Measurements from ENCODE around the gene KLHDC3. TPM values are rescaled to one million over a fixed set of nuclear protein-coding genes. Genes with fewer than 3 reads are reported as not detected.

Gene KLHDC3
- total RNA-seq, 4 donors from 2014 or later, result 66.5 to 164 (median 119) TPM

DNA sequence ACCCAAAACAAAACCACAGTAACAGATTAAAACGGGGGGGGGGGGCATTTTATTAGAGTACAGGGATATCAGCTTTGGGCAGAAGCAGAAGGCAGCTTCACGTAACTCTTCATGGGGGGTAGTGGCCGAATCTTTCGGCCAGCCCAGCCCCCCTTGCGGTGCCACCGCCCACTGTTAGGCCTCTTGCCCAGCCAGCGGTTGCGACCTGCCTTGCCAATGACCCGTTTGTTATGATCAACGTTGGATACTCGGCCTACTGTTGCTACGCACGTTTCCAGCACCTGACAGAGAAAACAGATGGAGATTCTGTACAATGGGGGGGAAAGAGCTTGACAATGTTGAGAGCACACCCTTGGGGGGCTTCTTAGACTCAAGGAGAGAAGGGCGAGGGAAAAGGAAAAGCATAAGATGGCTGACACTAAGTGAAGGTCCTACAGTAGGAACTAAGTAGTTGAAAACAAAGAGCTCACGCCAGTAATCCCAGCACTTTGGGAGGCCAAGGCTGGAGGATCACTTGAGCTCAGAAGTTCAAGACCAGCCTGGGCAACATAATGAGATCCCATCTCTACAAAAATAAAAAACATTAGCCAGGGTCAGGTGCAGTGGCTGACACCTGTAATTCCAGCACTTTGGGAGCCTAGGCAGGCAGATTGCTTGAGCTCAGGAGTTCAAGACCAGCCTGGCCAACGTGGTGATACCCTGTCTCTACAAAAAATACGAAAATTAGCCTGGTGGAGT lies 40.3 kb downstream of the KLHDC3 start:
- TF ChIP-seq POLR2A (IDR thresholded peaks at IDR 0.05), result no peak
- TF ChIP-seq, protein P1, sequence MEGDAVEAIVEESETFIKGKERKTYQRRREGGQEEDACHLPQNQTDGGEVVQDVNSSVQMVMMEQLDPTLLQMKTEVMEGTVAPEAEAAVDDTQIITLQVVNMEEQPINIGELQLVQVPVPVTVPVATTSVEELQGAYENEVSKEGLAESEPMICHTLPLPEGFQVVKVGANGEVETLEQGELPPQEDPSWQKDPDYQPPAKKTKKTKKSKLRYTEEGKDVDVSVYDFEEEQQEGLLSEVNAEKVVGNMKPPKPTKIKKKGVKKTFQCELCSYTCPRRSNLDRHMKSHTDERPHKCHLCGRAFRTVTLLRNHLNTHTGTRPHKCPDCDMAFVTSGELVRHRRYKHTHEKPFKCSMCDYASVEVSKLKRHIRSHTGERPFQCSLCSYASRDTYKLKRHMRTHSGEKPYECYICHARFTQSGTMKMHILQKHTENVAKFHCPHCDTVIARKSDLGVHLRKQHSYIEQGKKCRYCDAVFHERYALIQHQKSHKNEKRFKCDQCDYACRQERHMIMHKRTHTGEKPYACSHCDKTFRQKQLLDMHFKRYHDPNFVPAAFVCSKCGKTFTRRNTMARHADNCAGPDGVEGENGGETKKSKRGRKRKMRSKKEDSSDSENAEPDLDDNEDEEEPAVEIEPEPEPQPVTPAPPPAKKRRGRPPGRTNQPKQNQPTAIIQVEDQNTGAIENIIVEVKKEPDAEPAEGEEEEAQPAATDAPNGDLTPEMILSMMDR (IDR thresholded peaks at IDR 0.05 in 4 of 5, conservative IDR thresholded peaks at IDR 0.05 in 1 of 5), result no peak
- H3K9me3 ChIP-seq, result no peaks in the 10 kb centered on the region
- intact Hi-C loops (cut with DNase I; ENCODE audit: low total_unique reads), result loop anchor here (1.0 to 10.0 kb wide), 3 partner anchors 70 to 310 kb away; partner anchors contain the start of genes PPP2R5D and TBCC
- peak overlapping the region; percentile 86 to 98 (median 92) for H3K27ac ChIP-seq
- in situ Hi-C loops (cut with MboI; ENCODE audit: low sequenced_read_pairs in 4 of 4), result no loop called here
- peaks cover 0 to 30% of the 10 kb centered on the region in 2 donors for H3K36me3 ChIP-seq
- H3K4me3 ChIP-seq, result peak overlapping the region; percentile 39 to 86 (median 74)
- DNase-seq (no peak), ATAC-seq (peak in 1 of 2 donors; percentile 15)
- H3K4me1 ChIP-seq, result peaks cover 17 to 29% of the 10 kb centered on the region in 2 donors
- no peaks in the 10 kb centered on the region for H3K27me3 ChIP-seq

DNA sequence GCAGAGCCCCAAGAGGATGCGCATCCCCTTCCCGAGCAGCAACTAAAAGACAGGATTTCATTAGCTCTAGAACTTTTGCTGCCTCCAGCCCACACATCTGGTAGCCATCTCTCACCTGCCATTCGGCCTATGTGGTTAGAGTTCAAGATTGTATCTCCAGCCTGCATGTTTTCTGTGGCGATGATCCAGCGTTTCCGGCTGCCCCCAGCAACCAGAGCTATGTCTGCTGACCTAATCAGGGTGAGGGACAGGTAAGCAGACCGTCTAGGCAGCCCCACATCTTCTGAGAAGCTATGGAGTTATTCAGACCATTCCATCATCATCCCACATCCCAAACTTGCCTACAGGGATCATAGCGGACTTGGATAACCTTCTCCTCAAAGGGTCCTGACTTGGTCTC lies 41.9 kb downstream of the KLHDC3 start:
- intact Hi-C loops (cut with DNase I; ENCODE audit: low total_unique reads), result loop anchor here (2.0 to 10.0 kb wide), 3 partner anchors 71 to 311 kb away; partner anchors contain the start of genes PPP2R5D and TBCC
- in situ Hi-C loops (cut with MboI; ENCODE audit: low sequenced_read_pairs in 4 of 4), result no loop called here
- Histone ChIP-seq H3K27ac (no peak overlapping the region), H3K27me3 (no peaks in the 10 kb centered on the region), H3K9me3 (no peaks in the 10 kb centered on the region), H3K4me1 (peaks cover 24 to 41% of the 10 kb centered on the region in 2 donors), H3K4me3 (no peak overlapping the region), H3K36me3 (peaks cover 0 to 29% of the 10 kb centered on the region in 2 donors)
- DNase-seq (no peak), ATAC-seq (no peak)
- no peak for TF ChIP-seq POLR2A (IDR thresholded peaks at IDR 0.05)
- TF ChIP-seq, protein P1 (IDR thresholded peaks at IDR 0.05 in 4 of 5, conservative IDR thresholded peaks at IDR 0.05 in 1 of 5), result no peak

DNA sequence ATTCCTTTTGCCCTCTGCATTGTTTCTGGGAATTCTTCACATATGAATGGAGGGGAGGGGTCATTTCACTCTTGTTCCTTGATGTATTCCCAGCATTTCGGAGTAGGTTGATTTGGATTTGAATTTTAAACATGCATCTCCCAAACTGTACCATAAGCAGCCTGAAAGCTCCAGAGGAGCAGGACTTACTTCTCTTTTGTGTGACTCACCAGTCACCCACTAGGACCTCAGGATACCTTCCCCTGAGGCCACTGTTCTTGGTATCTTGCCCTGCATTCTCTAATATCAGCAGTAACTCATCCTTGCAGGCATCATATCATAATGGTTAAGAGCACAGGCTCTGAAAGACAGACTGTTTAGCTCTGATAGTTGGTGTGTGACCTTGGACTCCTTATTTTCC lies 44.5 kb downstream of the KLHDC3 start:
- peaks cover 28 to 34% of the 10 kb centered on the region in 2 donors for H3K4me1 ChIP-seq
- H3K4me3 ChIP-seq, result peak overlapping the region; percentile 87 to 98 (median 92)
- peak overlapping the region; percentile 90 to 99 (median 95) for H3K27ac ChIP-seq
- ATAC-seq (no peak), DNase-seq (no peak)
- in situ Hi-C loops (cut with MboI; ENCODE audit: low sequenced_read_pairs in 4 of 4), result no loop called here
- H3K9me3 ChIP-seq, result no peaks in the 10 kb centered on the region
- intact Hi-C loops (cut with DNase I; ENCODE audit: low total_unique reads), result loop anchor here (2.0 to 10.0 kb wide), 3 partner anchors 80 to 314 kb away; partner anchors contain the start of genes PEX6 and TBCC
- no peak for TF ChIP-seq POLR2A (IDR thresholded peaks at IDR 0.05)
- TF ChIP-seq, protein P1 (IDR thresholded peaks at IDR 0.05 in 4 of 5, conservative IDR thresholded peaks at IDR 0.05 in 1 of 5), result no peak
- H3K27me3 ChIP-seq, result no peaks in the 10 kb centered on the region
- H3K36me3 ChIP-seq, result peaks cover 0 to 37% of the 10 kb centered on the region in 2 donors

DNA sequence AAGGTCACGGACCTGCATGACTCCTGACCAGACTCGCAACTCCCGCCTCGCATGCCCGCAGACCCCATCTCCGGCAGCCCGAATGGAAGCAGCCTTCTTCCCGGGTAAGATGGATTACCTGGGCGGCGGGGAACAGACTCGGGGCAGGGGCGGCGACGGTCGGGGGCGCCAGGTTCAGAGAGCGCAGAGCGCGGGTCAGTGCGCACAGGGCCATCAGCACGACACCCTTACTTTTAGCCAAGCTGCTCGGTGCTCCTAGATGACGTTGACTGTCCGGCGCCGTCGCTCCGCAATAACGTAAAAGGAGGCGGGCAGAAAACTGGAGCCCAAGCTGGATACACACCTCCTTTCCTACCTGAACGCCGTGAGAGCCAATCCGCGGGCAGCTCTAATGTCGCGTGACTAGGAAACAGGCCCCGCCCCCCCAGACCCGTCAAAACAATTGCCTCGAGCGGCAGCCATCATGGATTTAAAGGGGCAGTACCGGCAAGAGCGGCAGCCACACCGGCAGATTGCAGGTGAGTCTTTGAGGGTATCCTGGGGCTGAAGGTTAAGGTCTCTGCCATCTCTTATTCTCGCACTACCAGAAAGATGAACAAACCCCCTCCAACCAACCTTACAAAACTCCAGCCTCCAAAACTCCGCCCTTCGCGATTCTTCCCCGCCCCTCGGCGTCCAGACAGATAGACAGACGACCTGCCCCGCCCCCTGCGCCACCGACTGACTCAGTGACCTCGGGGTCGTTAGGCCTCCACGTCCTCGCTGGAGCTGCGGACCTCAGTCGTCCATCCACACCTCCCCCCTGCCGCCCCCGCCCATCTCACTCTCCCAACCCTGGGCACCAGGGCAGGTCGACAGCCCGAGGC lies 45.4 kb downstream of the KLHDC3 start, which contains the start of the genes KLC4 and MRPL2:
KLC4 (plus strand) TSS at position 464 of the 866 bp plus-strand sequence. CDS start 1,705 bp downstream, outside the sequence.
MRPL2 (minus strand) TSS at position 267 of the 866 bp plus-strand sequence; CDS start at position 214, 53 bp downstream.
- in situ Hi-C loops (cut with MboI; ENCODE audit: low sequenced_read_pairs in 4 of 4), result no loop called here
- intact Hi-C loops (cut with DNase I; ENCODE audit: low total_unique reads), result loop anchor here (1.0 to 10.0 kb wide), 6 partner anchors 45 to 315 kb away; partner anchors contain the start of genes KLHDC3, PEX6 and TBCC
- H3K27me3 ChIP-seq, result no peaks in the 10 kb centered on the region
- H3K27ac ChIP-seq, result peak within 1 kb of the TSS; percentile 90 to 99 (median 95)
- peak; percentile 94 to 97 for ATAC-seq
- peak; percentile 72 to 88 for TF ChIP-seq POLR2A (IDR thresholded peaks at IDR 0.05)
- TF ChIP-seq, protein P1 (IDR thresholded peaks at IDR 0.05 in 4 of 5, conservative IDR thresholded peaks at IDR 0.05 in 1 of 5), result no peak
- no peaks in the 10 kb centered on the region for H3K9me3 ChIP-seq
- peaks cover 0 to 46% of the 10 kb centered on the region in 2 donors for H3K36me3 ChIP-seq
- peak within 1 kb of the TSS; percentile 87 to 98 (median 92) for H3K4me3 ChIP-seq
- H3K4me1 ChIP-seq, result peaks cover 24 to 30% of the 10 kb centered on the region in 2 donors
- DNase-seq, result peak; percentile 99

Data from gastrocnemius medialis (tissue), 4 donors.